Femur (tissue), 1 donor: Measurements from ENCODE around the gene GPD2.
"Not testable (repeated sequence)": the region's sequence is repeated elsewhere in the genome, so short reads cannot be mapped to it uniquely, and the experiment has no call there.

Experiments
- DNase-seq: peaks from one replicate; pipeline ENCODE4 v3.0.0-alpha.2; 2017

Gene GPD2

GRCh38 chr2:156476021-156476849, 40.1 kb downstream of the GPD2 start:
- DNase-seq: no peak

- no peak for DNase-seq
These were observed 40.6 kb downstream of the GPD2 start for GRCh38 chr2:156476850-156477206.

GRCh38 chr2:156480376-156480775, 44.2 kb downstream of the GPD2 start:
- DNase-seq: no peak

- no peak for DNase-seq
These were observed 45.1 kb downstream of the GPD2 start for GRCh38 chr2:156481312-156481711.

GRCh38 chr2:156483741-156484173, 47.6 kb downstream of the GPD2 start:
- DNase-seq: no peak

- no peak for DNase-seq
These were observed 50.0 kb downstream of the GPD2 start for GRCh38 chr2:156486147-156486546.

GRCh38 chr2:156486614-156487013, 50.4 kb downstream of the GPD2 start:
- no peak for DNase-seq

GRCh38 chr2:156489195-156489594, 53.0 kb downstream of the GPD2 start:
- no peak for DNase-seq

GRCh38 chr2:156489750-156490465, 53.7 kb downstream of the GPD2 start:
- DNase-seq: no peak

GRCh38 chr2:156490466-156490840, 54.3 kb downstream of the GPD2 start:
- DNase-seq: no peak

GRCh38 chr2:156491176-156491575, 55.0 kb downstream of the GPD2 start:
- no peak for DNase-seq

GRCh38 chr2:156492979-156493378, 56.8 kb downstream of the GPD2 start:
- DNase-seq: no peak

- not testable (repeated sequence) for DNase-seq
These were observed 59.8 kb downstream of the GPD2 start for GRCh38 chr2:156495998-156496397.

- no peak for DNase-seq
These were observed 69.5 kb downstream of the GPD2 start for GRCh38 chr2:156505696-156506095.

- no peak for DNase-seq
These were observed 74.9 kb downstream of the GPD2 start for GRCh38 chr2:156511122-156511521.

- no peak for DNase-seq
These were observed 75.6 kb downstream of the GPD2 start for GRCh38 chr2:156511803-156512202.

GRCh38 chr2:156512451-156512850, 76.3 kb downstream of the GPD2 start:
- no peak for DNase-seq

GRCh38 chr2:156513219-156513618, 77.0 kb downstream of the GPD2 start:
- DNase-seq: no peak

GRCh38 chr2:156517419-156517818, 81.2 kb downstream of the GPD2 start:
- no peak for DNase-seq

- no peak for DNase-seq
These were observed 82.0 kb downstream of the GPD2 start for GRCh38 chr2:156518138-156518537.

GRCh38 chr2:156522864-156523440, 86.8 kb downstream of the GPD2 start:
- DNase-seq: no peak

- DNase-seq: no peak
These were observed 90.9 kb downstream of the GPD2 start for GRCh38 chr2:156526950-156527636.

GRCh38 chr2:156528583-156528982, 92.4 kb downstream of the GPD2 start:
- DNase-seq: not testable (repeated sequence)
